ENCODE data around the gene RHOB. TPM values are rescaled to one million over a fixed set of nuclear protein-coding genes. Genes with fewer than 3 reads are reported as not detected.

Gene RHOB
- total RNA-seq, 2 donors from 2014 or later = 12.1 to 26.8 TPM

DNA sequence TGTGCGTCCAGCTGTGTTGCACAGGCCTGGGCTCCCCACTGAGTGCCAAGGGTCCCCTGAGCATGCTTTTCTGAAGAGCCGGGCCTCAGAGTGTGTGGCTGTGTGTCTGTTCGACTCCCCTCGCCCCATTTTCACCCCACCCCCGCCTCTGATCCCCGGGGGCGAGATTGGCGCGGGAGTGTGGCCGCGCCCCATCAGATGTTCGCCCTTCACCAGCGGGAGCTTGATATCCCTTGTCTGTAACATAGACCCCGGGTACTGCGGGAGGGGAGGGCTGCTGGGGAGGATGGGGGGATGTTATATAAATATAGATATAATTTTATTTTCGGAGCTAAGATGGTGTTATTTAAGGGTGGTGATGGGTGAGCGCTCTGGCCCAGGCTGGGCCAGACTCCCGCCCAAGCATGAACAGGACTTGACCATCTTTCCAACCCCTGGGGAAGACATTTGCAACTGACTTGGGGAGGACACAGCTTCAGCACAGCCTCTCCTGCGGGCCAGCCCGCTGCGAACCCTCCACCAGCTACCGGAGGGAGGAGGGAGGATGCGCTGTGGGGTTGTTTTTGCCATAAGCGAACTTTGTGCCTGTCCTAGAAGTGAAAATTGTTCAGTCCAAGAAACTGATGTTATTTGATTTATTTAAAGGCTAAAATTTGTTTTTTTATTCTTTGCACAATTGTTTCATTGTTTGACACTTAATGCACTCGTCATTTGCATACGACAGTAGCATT, 1.5 kb downstream of the RHOB start:
- peaks cover 6 to 12% of the 10 kb centered on the region in 2 donors for H3K27me3 Mint-ChIP-seq
- no peaks in the 10 kb centered on the region for H3K9me3 Mint-ChIP-seq
- H3K4me1 Mint-ChIP-seq (ENCODE audit: low read depth in 2 of 2) = peaks cover 4 to 7% of the 10 kb centered on the region in 2 donors
- H3K36me3 Mint-ChIP-seq = no peaks in the 10 kb centered on the region
- DNase-seq (ENCODE audit: low spot score) (no peak), ATAC-seq (no peak)
- peak overlapping the region; percentile 90 for H3K4me3 Mint-ChIP-seq
- peak overlapping the region in 1 of 2 donors; percentile 60 for H3K27ac Mint-ChIP-seq

DNA sequence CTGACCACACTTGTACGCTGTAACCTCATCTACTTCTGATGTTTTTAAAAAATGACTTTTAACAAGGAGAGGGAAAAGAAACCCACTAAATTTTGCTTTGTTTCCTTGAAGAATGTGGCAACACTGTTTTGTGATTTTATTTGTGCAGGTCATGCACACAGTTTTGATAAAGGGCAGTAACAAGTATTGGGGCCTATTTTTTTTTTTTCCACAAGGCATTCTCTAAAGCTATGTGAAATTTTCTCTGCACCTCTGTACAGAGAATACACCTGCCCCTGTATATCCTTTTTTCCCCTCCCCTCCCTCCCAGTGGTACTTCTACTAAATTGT, 2.1 kb downstream of the RHOB start:
- Mint-ChIP-seq H3K36me3 (no peaks in the 10 kb centered on the region), H3K4me1 (ENCODE audit: low read depth in 2 of 2) (peaks cover 4 to 7% of the 10 kb centered on the region in 2 donors), H3K9me3 (no peaks in the 10 kb centered on the region), H3K27ac (no peak overlapping the region), H3K27me3 (peaks cover 8 to 14% of the 10 kb centered on the region in 2 donors), H3K4me3 (no peak overlapping the region)
- no peak for ATAC-seq
- DNase-seq (ENCODE audit: low spot score) = no peak

DNA sequence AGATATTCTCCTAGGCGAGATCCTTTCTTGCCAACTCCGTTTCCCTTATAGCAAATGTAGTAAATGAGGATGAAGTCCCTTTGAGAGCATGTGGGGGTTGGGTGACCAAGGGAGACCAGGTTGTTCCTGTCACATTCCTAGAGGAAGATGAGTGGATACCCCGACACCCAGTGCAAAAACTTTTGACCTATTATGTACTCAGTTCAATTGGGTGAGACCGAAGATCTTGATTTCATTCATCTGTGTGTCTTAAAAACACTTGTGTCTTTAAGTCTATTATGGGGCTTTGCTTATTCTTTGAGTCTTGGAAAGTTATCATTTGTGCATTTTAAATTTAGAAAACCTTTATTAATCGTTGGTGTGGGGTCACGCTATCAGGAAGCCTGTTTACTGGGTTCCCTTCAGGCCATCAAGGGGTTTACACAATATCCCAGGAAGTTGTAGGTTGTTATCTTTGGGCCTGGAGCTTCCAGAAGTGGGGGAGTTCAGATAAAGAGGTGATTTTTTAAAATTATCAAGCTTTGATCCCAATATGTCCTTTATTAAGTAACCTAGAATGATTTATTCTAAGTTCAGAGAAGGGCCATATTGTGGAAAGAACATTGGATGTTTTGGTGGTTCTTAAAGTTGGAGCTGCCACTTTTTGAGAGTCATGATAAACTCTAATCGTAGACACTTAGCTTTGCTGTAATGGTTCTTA, 2.8 kb downstream of the RHOB start:
- H3K27ac Mint-ChIP-seq = peak overlapping the region in 1 of 2 donors; percentile 21
- H3K36me3 Mint-ChIP-seq = no peaks in the 10 kb centered on the region

GRCh38 chr2:20450201-20450999, 3.5 kb downstream of the RHOB start:
- Mint-ChIP-seq H3K4me3 (no peak overlapping the region), H3K9me3 (no peaks in the 10 kb centered on the region), H3K27ac (no peak overlapping the region), H3K36me3 (no peaks in the 10 kb centered on the region), H3K27me3 (peaks cover 15 to 16% of the 10 kb centered on the region in 2 donors), H3K4me1 (ENCODE audit: low read depth in 2 of 2) (peaks cover 4 to 7% of the 10 kb centered on the region in 2 donors)
- no peak for ATAC-seq
- DNase-seq (ENCODE audit: low spot score) = no peak

More for the DNA sequence above, 2.8 kb downstream of the RHOB start:
- no peak for ATAC-seq
- Mint-ChIP-seq H3K9me3 (no peaks in the 10 kb centered on the region), H3K4me3 (no peak overlapping the region), H3K27me3 (peaks cover 8 to 14% of the 10 kb centered on the region in 2 donors), H3K4me1 (ENCODE audit: low read depth in 2 of 2) (peaks cover 4 to 7% of the 10 kb centered on the region in 2 donors)
- DNase-seq (ENCODE audit: low spot score) = no peak

GRCh38 chr2:20451000-20451290, 4.1 kb downstream of the RHOB start:
- H3K9me3 Mint-ChIP-seq = no peaks in the 10 kb centered on the region
- no peak overlapping the region for H3K27ac Mint-ChIP-seq
- DNase-seq (ENCODE audit: low spot score) = no peak
- no peaks in the 10 kb centered on the region for H3K36me3 Mint-ChIP-seq
- peaks cover 16 to 20% of the 10 kb centered on the region in 2 donors for H3K27me3 Mint-ChIP-seq
- no peak overlapping the region for H3K4me3 Mint-ChIP-seq
- peaks cover 4 to 7% of the 10 kb centered on the region in 2 donors for H3K4me1 Mint-ChIP-seq (ENCODE audit: low read depth in 2 of 2)
- no peak for ATAC-seq

GRCh38 chr2:20451341-20451740, 4.5 kb downstream of the RHOB start:
- Mint-ChIP-seq H3K36me3 (no peaks in the 10 kb centered on the region), H3K27ac (no peak overlapping the region), H3K4me1 (ENCODE audit: low read depth in 2 of 2) (peaks cover 4 to 7% of the 10 kb centered on the region in 2 donors), H3K9me3 (no peaks in the 10 kb centered on the region), H3K27me3 (peaks cover 16 to 20% of the 10 kb centered on the region in 2 donors), H3K4me3 (no peak overlapping the region)
- ATAC-seq (no peak), DNase-seq (ENCODE audit: low spot score) (no peak)

DNA sequence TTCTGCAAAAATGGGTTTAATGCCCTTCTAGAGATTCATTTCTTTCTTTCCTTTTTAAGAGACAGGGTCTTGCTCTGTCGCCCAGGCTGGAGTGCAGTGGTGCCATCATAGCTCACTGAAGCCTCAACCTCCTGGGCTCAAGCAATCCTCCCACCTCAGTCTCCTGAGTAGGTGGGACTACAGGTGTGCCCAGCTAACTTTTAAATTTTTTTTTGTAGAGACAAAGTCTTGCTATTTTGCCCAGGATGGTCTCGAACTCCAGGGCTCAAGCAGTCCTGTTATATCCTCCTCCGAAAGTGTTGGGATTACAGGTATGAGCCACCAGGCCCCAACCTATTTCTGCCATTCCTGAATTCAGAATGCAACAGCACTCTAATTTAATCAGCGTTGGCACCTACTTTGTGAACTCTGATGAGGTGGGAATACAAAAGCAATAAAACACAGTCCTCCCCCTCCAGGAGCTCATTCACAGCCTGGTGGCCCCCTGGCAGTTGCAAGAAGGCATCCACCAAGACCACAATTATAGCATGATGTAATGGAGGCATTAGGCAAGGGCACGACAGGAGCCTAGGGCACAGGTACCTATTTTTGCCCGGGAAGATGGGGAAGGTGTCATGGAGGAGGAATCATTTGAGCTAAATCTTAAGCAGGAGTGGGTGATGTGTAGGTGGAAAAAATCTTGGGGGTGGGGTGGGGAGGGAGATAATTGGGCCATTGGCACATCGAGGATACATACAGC, 5.1 kb downstream of the RHOB start:
- Mint-ChIP-seq H3K27me3 (peaks cover 16 to 20% of the 10 kb centered on the region in 2 donors), H3K36me3 (no peaks in the 10 kb centered on the region), H3K27ac (no peak overlapping the region), H3K9me3 (no peaks in the 10 kb centered on the region), H3K4me3 (no peak overlapping the region), H3K4me1 (ENCODE audit: low read depth in 2 of 2) (peaks cover 4 to 7% of the 10 kb centered on the region in 2 donors)
- no peak for DNase-seq (ENCODE audit: low spot score)
- no peak for ATAC-seq

DNA sequence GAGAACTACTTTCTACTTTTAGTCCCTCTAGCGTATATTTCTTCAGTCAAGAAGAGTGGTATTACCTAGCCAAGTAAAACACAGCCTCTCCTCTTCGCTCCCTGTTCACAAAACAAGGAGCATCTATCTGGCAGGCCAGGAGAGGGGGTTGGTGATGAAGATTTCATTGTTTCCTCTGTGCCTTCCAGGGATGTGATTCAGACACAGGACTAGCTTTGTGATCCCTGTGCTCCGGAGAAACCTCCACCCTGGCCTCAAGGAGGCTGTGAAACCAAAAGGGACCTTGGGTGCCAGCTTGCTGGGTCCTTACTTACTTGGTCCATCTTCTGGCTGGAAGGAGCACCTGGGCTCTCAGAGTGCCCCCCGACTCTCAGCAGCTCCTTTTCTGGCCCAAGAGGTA, 5.7 kb downstream of the RHOB start:
- no peaks in the 10 kb centered on the region for H3K36me3 Mint-ChIP-seq

DNA sequence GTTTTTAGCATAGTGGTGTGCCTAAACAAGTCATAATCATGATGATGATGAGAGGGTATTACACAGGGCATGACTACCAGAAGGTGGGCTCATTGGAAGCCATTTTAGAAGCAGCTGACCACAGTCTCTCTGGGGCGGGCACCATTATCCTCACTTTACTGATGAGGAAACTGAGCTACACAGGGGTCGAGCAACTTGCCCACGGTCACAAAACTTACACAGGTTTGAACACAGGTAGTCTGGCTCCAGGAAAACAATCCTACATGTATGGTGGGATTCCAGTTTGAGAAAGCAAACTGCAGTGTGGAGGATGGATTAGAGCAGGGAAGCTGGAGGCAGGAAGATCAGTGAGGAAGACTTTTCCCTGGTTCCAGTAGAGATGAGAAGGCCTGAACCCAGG, 6.2 kb downstream of the RHOB start:
- H3K27me3 Mint-ChIP-seq = peaks cover 16 to 20% of the 10 kb centered on the region in 2 donors
- no peaks in the 10 kb centered on the region for H3K36me3 Mint-ChIP-seq
- H3K9me3 Mint-ChIP-seq = no peaks in the 10 kb centered on the region
- no peak overlapping the region for H3K4me3 Mint-ChIP-seq
- no peak for ATAC-seq
- no peak for DNase-seq (ENCODE audit: low spot score)
- no peak overlapping the region for H3K27ac Mint-ChIP-seq
- peaks cover 3 to 4% of the 10 kb centered on the region in 2 donors for H3K4me1 Mint-ChIP-seq (ENCODE audit: low read depth in 2 of 2)

More for the DNA sequence above, 5.7 kb downstream of the RHOB start:
- H3K4me1 Mint-ChIP-seq (ENCODE audit: low read depth in 2 of 2) = peaks cover 4 to 5% of the 10 kb centered on the region in 2 donors
- H3K4me3 Mint-ChIP-seq = no peak overlapping the region
- no peak for DNase-seq (ENCODE audit: low spot score)
- H3K27ac Mint-ChIP-seq = no peak overlapping the region
- H3K27me3 Mint-ChIP-seq = peaks cover 16 to 20% of the 10 kb centered on the region in 2 donors
- no peak for ATAC-seq
- H3K9me3 Mint-ChIP-seq = no peaks in the 10 kb centered on the region

DNA sequence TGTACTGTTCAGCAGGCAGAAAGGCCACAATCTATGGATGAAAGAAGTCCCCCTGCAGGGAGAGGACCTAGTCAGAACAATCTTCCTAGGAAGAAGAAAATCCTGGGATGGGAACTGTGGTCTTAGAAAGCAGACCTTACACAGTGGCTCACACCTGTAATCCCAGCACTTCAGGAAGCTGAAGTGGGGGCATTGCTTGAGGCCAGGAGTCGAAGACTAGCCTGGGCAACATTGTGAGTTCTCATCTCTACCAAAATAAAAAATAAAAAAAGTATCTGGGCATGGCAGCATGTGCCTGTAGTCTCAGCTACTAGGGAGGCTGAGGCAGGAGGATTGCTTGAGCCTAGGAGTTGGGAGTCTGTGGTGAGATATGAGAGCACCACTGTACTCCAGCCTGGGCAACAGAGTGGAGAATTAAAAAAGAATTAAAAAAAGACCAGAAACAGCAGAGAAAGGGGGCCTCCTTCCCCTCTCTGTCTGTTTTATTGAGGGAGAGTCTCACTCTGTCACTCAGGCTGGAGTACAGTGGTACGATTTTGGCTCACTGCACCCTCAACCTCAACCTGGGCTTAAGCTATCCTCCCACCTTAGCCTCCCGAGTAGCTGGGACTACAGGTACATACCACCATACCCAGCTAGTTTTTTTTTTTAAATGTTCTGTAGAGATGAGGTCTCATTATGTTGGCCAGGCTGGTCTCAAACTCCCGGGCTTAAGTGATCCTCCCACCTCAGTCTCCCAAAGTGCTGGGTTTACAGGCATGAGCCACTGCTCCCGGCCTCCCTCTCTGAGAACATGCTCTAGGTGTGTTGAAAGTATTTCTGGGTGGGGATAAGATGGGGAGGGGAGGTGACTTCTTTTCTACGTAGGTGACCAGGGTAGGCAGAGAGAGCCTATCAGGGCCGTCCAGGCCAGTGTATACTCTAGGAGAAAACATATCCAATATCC, 7.4 kb downstream of the RHOB start:
- ATAC-seq (peak in 1 of 2 donors; percentile 10), DNase-seq (ENCODE audit: low spot score) (no peak)
- Mint-ChIP-seq H3K4me1 (ENCODE audit: low read depth in 2 of 2) (peaks cover 2 to 4% of the 10 kb centered on the region in 2 donors), H3K27me3 (peaks cover 16 to 20% of the 10 kb centered on the region in 2 donors), H3K4me3 (no peak overlapping the region), H3K36me3 (no peaks in the 10 kb centered on the region), H3K9me3 (no peaks in the 10 kb centered on the region), H3K27ac (no peak overlapping the region)

DNA sequence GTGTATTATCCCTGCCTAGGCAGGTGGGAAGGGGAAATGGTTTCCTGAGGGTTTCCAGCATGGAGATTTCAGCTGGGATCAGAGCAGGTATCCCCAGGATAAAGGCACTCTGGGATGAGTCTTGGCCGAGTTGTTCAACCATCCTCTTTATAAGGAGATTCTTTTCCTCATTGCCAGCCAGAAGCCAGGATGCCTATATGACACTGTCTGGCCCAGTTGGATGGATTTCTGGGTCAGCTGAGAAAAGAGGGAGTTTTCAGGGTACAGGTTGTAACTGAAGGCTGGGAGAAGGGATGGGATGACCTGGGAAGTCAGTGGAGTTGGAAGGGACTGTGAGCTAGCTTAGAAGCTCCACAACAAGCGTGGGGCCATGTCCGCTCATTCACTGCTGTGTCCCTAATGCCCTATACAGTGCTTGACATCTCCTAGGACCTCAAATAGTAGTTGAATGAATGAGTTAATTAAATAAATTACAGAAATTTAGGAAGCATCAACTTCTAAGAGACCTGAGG, 8.3 kb downstream of the RHOB start:
- Mint-ChIP-seq H3K4me1 (ENCODE audit: low read depth in 2 of 2) (peaks cover 0 to 4% of the 10 kb centered on the region in 2 donors), H3K27me3 (peaks cover 18 to 27% of the 10 kb centered on the region in 2 donors), H3K36me3 (no peaks in the 10 kb centered on the region), H3K9me3 (no peaks in the 10 kb centered on the region), H3K4me3 (no peak overlapping the region), H3K27ac (peak overlapping the region in 1 of 2 donors; percentile 58)
- ATAC-seq (no peak), DNase-seq (ENCODE audit: low spot score) (no peak)

DNA sequence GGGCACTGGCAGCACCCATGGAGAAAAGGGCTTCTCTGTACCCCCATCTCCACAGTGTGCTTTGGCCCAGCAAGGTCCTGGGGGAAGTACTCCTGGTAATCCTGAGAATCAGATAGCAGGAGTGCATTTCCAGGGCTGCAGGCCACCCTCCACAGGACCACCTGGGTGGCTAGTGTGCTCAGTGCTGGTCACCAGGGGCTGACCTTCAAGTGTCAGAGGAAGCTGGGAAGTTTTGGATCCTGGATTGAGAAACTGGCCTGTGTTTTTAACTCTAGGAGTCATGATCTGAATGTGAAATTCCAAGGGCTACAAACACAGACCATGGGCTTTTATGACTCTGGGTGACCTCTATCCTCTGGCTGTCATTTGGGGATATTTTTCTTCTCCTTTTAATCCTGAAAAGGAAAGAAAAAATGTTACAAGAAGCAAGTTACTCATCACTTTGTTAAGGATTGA, 9.3 kb downstream of the RHOB start:
- Mint-ChIP-seq H3K9me3 (no peaks in the 10 kb centered on the region), H3K4me1 (ENCODE audit: low read depth in 2 of 2) (peaks cover 0 to 4% of the 10 kb centered on the region in 2 donors), H3K36me3 (no peaks in the 10 kb centered on the region), H3K27ac (no peak overlapping the region), H3K4me3 (no peak overlapping the region), H3K27me3 (peaks cover 20 to 30% of the 10 kb centered on the region in 2 donors)
- DNase-seq (ENCODE audit: low spot score) (no peak), ATAC-seq (no peak)

Data from natural killer cell treated with Interleukin-12 subunit alpha and Interleukin-12 subunit beta and Interleukin-15 and Interleukin-18, amount 100 ng/mL, for 72 hours (primary cell).